Activated CD8-positive, alpha-beta memory T cell treated with anti-CD3 and anti-CD28 coated beads for 4 hours (primary cell): ENCODE results near the gene MYH13.

Experiments used
- DNase-seq, 2 donors: peaks; one replicate each; pipeline ENCODE4 v3.0.0-alpha.2; 2020; ENCODE audit warnings: low read depth in 2 of 2

Gene MYH13

DNA sequence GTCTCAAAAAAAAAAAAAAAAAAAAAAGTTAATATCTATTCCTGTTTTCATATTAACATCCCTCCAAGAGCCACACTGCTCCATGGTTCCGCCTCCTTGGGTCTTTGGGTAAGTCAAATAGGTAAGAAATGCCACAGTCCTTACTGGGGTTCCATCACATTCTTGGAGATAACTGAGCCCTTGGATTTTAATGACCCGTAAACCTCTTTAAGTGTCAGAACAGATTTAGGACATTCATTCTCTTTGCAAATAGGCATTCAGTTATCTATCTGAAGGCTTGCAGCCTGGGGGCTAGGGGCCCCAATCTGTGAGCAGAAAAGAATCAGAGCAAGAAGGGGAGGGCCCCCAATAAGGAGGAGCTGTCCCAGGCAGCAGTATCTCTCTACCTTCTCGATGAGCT, 28.0 kb downstream of the MYH13 start:
- no peak for DNase-seq

DNA sequence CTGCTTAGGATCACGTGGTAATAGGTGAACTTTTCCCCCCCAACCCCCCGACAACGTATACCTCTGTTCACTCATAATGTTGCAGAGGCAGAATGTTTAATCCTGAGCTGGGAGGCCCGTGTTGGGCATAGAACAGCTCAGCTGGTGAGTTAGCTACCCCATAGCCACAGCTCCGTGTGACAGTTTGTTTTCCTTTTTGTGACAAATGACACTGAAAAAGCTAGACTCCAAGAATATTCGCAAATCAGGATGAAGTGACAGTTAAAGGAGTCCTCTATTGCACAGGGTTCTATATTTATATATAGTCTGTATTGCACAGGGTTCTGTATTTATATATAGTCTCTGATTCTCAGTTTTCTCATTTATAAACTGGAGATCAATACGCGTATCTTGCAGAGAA, 33.8 kb downstream of the MYH13 start:
- no peak for DNase-seq

DNA sequence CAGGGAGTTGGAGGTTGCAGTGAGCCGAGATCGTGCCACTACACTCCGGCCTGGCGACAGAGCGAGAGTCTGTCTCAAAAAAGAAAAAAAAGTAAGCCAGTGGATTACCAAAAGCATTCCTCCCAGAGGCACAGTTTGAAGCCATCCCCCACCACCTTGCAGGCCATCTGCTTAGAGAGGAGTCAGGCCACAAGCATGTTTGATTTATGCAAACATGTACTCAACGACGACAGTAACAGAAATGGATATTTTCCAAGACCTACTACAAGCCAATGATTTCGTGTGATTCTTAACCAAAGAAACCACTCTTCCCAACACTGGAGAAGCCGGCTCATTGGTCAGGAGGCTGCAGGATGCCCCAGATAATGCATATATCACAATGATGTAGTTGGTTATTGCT, 34.8 kb downstream of the MYH13 start:
- no peak for DNase-seq

DNA sequence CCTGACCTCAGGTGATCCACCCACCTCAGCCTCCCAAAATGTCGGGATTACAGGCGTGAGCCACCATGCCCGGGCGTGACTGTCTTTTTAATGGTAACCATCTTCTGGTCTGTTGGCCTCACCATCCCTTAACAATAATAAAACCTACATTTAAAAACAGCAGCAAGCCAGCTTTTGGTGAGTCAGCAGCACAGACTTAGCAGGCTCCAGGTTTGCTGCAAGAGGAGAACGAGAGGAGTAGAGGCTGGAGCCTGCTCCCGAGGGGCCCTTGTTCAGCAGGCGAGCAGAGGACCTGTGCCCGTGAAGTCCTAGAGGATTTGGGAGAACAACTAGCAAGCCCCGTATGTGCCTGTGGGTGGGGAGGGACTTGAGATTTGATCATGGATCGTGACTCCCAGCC, 35.7 kb downstream of the MYH13 start:
- no peak for DNase-seq

DNA sequence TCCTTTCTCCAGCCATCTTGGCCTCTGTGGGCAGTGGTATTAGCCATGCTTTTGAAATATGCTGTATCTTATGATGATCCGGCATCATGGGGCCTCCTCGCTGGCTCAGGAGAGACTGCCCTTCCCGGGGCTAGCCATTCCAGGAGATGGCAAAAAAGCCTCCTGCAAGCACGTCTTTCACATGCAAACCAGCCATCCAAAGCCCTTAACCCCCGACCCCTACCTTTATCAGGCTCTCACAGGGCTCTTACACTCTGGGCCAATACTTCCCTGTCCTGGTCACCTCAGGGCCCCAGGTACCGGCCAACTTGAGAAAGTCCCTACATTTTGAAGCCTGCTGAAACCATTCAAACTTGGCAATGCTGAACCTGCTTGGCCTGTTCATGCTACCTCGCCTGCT, 36.4 kb downstream of the MYH13 start:
- DNase-seq = no peak

DNA sequence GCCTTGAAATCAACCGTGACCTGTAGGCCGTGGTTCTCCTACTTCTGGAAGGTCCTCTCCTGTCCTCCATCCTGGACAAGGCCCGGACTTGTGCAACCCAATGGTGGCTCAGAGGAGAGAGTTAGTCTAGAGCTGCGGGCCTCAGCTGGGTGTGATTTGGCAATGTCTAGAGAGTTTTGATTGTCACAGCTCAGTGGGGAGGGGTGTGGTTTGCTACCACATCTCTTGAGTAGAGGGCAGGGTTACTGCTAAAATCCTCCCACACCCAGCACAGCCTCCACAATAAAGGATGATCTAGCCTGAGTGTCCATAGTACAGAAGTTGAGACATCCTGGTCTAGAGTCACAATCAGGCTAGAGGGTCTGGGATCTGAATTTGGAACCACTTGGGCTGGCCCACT, 40.3 kb downstream of the MYH13 start:
- no peak for DNase-seq

DNA sequence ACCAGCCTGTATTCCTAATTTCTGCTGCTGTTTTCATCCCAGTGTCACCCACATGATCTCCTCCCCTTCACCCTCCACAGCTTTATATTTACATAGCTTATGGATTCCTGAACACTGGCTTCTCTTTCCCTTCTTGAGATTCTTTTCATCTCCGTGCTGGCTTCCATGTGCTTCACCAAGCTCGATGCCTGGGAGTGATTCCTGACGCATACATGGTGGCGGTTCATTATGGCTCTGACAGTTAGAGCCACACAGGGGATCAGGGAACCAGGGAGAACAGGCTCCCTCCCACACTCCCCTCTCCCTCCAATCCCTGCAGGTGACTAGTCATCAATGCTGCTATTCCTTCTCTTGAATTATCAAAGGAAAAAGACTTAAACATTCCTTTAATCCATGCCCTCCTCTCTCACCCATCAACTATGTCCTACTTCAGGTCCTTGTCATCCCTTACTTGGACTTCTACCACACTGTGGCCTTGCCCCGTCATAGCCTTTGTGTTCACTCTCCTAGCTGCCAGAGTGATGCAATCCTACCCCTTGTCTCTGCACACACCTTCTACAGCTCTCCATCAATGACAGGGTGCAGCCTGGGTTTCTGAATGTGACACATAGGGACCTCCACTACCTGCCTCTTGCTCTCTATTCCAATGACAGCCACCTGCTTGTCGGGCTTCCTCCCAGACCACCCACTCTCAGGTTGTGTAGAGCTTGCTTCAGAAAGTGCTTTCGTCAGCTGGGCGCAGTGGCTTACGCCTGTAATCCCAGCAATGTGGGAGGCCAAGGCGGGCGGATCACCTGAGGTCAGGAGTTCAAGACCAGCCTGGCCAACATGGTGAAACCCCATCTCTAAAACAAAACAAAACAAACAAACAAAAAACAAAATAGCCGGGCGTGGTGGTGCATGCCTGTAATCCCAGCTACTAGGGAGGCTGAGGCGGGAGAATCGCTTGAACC, 43.6 kb downstream of the MYH13 start:
- no peak for DNase-seq

DNA sequence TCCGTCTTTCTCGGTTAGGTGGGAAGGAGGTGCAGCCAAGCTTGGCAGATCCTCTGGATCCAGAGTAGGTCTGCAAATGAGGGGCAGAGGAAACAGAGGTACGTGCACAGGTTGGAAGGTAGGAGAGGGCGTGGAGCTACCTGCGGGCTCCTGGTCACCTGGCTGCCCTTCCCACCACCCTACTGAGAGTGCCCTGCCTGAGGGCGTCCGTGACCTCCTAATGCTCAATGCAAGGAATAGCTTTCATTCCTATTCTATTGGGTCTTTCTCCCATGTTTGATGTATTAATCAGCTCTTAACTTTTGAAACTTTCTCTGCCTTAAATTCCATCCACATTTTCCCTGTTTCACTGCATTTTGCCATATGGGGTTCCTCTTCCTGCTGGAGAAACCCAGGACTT, 44.6 kb downstream of the MYH13 start:
- DNase-seq = no peak

DNA sequence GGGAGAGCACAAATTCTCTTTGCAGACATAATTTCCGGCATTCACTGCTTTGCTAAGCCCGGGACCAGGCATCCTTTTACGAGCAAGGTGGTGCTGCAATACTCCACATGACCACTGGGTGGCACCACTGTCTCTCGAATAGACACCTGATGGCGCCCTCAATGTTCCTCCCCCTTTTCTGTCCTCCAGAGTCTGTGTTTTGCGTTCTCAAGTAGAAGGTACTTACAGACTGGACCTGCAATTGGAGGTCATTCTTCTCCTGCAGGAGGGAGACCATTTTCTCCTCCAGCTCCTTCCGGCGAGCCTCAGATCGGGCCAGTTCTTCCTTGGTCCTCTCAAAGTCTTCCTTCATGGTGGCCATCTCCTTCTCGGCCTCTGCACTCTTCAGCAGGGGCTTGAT, 45.2 kb downstream of the MYH13 start:
- DNase-seq = peak; percentile 23 to 30

DNA sequence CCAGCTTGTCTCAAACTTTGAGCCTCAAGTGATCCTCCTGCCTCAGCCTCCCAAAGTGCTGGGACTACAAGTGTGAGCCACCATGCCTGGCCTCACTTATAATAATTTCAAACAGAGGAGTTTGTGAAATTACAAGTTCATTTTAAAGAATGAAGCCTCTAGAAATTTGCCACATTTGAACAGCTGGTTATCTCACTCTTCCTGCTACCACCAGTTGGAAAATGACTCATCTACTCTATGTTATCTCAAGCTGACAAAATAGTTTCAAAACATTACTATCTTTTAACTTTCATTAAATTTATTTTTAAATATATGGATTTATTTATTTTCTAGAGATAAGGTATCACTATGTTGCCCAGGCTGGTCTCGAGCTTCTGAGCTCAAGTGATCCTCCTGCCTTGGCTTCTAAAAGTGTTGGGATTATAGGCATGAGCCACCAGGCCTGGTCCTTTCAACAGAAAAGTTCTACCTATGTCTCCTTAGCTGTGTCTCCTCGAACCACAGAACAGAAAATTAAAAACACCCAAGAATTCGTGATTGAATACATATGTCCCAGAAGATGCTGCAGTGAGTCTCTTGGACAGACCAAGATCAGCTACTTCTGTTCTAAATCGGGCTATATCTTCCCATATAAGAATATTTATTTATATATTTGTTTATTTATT, 47.6 kb downstream of the MYH13 start:
- DNase-seq = no peak

DNA sequence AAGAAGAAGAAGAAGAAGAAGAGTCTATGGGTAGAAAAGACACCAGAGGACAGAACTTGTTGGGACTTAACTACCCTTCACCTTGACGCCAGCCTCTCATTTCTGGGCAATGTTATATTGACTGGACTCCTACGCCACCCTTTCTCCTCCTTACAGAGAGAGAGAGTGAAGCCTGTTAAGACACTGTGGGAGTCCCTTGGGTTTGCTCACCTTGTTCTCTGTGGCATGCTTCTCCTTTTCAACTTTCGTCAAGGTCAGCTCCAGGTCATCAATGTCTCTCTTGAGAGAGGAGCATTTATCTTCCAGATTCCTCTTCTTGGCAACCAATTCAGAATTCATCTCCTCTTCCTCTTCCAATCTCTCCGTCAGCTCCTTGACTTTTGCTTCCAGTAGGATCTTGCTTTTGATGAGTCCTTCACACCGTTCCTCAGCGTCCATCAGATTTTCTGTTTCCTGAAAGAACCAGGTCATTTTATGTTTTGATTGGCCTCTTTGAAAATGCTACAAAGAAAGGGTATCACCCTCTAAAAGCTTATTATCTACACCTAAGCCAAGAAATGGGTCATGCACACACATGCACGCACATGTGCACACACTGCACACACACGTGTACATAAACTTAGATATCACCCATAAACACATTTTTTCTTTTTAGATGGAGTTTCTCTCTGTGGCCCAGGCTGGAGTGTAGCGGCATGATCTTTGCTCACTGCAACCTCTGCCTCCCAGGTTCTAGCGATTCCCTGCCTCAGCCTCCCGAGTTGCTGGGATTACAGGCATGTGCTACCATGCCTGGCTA, 48.8 kb downstream of the MYH13 start:
- no peak for DNase-seq

DNA sequence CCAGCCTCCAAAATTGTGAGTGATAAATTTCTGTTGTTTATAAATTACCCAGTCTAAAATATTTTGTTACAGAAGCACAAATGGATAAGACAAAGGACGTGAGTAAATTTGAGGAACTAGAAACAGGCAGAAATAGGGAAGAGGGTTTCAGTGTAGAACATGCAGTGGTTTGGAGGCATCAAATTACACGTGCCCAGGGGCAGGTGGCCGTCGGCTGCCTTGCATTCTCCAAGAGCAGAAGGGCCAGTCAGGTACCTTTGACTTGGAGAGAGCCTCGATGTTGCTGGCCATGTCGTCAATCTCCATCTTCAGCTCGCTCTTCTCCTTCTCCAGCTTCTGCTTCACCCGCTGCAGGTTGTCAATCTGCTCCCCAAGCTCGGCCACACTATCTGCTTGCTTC, 54.3 kb downstream of the MYH13 start:
- DNase-seq = no peak

DNA sequence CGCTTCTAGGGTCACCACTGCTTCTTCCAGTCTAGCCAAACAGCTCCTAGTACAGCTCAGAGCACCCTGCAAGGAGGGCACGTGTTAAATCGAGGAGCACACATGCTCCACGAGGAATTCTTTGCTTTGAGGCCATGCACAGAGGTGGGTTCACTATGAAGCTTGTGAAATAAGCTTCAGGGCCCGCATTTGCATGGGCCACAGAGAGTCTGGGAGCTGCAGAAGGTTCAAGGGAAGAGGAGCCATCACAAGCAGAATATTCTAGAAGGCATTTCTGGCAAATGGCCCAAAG, 55.3 kb downstream of the MYH13 start:
- DNase-seq = no peak

DNA sequence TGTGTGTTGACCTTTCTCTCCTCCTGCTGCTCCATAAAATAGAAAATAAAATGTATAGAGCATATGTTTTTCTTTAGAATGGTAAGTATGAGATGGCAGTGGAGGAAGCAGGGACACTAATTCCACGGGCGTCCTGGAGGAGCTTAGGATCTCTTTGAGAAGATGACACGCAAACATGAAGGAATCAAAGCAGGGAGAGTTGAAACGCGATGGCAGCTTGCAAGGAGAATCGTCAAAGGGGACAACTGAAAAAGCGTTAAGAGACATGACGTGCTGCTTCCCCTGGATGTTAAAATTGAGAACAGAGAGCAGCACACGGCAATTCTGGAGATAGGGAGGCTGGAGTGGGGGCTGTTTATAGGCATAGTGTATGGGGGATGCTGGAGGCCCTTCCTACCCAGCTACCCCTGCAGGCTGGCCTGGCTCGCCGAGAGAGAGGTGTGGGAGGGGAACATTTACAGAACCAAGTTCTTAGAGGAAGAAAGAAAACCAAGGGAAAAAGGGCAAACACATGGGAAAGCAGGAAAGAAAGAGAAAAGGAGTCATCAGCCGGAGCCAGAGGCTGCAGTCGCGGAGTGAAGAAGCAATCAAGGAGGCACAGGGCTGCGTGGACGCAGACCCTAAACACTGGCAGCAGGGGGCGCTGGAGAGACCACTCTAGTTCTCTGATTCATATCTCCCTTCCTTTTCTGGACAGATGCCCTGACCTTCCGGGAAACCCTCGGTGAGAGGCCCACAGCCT, 55.8 kb downstream of the MYH13 start:
- no peak for DNase-seq

DNA sequence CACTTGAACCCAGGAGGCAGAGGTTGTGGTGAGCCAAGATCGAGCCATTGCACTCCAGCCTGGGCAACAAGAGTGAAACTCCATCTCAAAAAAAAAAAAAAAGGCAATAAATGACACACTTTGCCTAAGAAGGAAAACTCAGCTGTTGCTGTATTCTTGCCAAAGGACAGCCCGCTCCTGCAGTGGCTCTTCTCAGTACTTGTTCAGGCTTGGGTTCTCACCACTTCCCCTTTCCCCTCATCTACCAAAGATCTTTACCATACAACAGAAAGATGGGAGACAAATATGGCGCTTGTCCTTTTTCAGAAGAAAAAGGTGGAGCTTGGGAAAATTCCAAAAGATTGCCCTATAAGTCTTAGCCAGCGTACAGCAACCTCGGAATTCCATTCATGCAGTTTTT, 58.5 kb downstream of the MYH13 start:
- DNase-seq = no peak

DNA sequence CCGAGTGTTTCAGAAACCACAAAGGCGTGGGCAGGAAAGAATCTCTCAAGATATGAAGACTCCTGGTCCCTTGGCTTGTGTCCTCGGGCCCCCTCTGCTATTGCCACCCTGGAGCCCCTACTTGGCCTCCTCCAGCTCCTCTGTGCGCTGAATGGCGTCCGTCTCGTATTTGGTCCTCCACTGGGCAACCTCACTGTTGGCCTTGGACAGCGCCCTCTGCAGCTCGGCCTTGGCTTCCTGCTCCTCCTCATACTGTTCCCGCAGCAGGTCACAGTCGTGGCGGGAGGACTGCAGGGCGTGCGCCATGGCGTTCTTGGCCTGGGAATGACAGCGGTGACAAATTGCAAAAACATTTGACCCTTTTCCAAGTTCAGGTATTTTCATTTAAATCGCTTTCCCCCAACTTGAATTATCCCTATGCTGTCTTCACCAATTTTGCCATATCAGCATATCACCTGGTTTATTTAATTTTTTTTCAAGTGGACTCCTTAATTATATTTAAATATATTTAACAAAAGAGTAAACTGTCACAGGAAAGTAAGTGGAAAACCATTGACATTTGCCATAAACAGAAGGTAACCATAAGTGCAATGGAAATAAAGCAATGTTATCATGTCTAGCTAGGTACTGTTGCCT, 59.7 kb downstream of the MYH13 start:
- no peak for DNase-seq

DNA sequence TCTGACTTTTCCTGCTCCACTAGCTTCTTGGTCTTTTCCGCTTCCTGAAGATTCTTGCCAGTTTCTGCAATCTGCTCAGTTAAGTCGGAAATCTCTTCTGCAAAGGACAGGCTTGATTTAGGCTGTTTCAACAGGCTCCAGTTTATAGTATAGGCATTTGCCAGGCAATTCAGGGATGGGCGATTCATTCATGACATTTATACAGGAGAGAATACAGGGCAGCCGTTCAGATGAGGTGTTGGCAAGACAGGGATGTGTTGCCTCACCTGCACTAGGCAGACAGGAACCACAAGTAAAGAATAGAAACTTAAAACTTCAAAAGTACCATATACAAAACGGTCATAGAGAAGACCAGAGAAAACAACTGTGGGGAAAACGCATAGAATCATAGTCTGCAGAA, 61.7 kb downstream of the MYH13 start:
- DNase-seq = no peak

DNA sequence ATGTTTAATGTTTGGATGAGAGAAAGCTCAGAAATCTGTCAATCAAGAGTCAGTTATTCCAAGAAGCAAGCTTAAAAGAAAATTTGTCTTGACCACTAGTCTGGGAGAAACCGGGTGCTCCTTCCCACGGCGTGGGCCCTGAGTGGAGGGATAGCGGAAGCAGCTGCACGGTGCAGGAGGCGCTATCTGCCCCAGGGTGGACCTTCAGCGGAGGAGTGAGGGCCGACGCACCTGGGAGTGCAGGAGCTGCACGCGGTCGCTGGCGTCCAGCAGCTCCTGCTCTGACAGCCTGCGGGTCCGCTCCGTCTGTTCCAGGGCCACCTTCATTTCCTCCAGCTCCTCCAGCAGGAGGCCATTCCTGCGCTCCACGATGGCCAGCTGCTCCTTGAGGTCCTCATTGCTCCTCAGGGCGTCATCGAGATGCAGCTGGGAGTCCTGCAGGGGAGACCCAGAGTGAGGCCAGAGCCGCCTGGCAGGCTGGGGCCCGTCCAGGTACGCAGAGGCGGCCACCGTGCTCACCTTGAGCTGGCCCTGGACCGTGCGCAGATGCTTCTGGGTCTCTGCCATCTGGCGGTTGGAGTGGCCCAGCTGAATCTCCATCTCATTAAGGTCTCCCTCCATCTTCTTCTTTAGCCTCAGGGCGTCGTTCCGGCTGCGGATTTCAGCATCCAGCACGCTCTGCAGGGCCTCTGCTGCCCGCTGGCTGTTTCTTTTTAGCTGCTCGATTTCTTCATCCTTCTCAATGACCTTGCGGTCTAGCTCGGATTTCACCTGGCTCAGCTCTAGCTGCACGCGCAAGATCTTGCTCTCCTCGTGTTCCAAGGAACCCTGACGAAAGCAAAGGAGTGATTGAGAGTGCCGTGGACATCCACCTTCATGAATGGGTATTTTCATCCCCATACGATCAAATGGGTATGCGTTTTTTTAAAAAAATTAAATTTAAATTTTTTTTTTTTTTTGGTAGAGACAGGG, 63.5 kb downstream of the MYH13 start:
- DNase-seq = no peak

DNA sequence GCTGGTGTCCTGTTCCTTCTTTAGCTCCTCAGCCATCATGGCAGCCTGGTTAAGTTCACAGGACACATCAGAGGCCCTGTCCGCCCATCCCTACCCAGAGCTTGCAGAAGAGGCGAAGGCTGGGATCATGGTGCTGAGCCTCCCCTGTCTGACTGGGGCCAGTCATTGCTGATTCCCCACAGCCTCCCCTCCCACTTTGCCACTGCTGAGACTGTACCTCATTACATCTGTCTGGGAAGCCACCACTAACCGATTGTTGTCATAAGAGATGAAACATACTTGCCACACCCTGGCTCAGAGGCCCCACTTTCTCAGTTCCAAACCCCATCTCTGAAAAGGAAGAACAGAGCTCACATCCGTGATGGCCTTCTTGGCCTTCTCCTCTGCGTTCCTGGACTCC, 66.2 kb downstream of the MYH13 start:
- no peak for DNase-seq

DNA sequence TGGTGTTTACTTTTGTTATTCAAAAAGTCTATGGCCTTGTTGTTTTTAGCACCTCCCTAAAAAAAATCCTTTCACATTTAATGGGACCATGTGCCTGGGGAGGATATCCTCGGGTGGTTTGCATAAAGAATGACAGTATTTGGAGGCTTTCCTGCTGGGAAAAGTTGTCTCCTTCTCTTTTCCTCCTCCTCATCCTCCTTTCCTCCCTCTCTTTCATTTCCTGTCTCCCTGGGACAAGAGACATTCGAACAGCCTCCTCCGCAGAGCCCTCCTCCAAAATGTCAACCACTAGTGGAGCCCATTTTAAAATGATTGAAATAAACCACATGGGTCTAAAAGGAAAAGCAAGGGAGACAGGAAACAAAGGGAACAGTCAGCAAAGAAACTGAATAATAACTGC, 67.4 kb downstream of the MYH13 start:
- no peak for DNase-seq
